ENCODE measurements around the gene HTRA2.

HTRA2 gene

GRCh38 chr2:74516650-74517049 is 13.1 kb upstream of the HTRA2 start:
- no peak for DNase-seq

- no peak for DNase-seq
These were observed 7.2 kb upstream of the HTRA2 start for GRCh38 chr2:74522516-74522915.

GRCh38 chr2:74524005-74524404 is 5.7 kb upstream of the HTRA2 start:
- DNase-seq, result no peak

GRCh38 chr2:74524955-74525716 is 4.6 kb upstream of the HTRA2 start:
- DNase-seq, result no peak

GRCh38 chr2:74525717-74526648 is 3.8 kb upstream of the HTRA2 start, which contains the start of gene DQX1:
Gene DQX1, minus strand, starts transcription at chr2:74526231. Its CDS starts 502 bp downstream, at chr2:74525729.
- DNase-seq, result no peak

GRCh38 chr2:74526649-74527230 is 3.0 kb upstream of the HTRA2 start:
- DNase-seq, result no peak

- DNase-seq, result no peak
These were observed 2.0 kb upstream of the HTRA2 start for GRCh38 chr2:74527741-74528140.

GRCh38 chr2:74528600-74529356 is 955 bp upstream of the HTRA2 start:
- DNase-seq, result no peak

GRCh38 chr2:74530239-74531187 is 780 bp downstream of the HTRA2 start:
- no peak for DNase-seq

- no peak for DNase-seq
These were observed 1.9 kb downstream of the HTRA2 start for GRCh38 chr2:74531666-74532065.

GRCh38 chr2:74532222-74532621 is 2.5 kb downstream of the HTRA2 start:
- DNase-seq, result no peak

- DNase-seq, result no peak
These were observed 3.7 kb downstream of the HTRA2 start for GRCh38 chr2:74533464-74533863.

- DNase-seq, result no peak
These were observed 4.7 kb downstream of the HTRA2 start for GRCh38 chr2:74534411-74534810.

GRCh38 chr2:74535440-74535965 is 5.8 kb downstream of the HTRA2 start:
- no peak for DNase-seq

- no peak for DNase-seq
These were observed 6.6 kb downstream of the HTRA2 start for GRCh38 chr2:74536166-74536950.

GRCh38 chr2:74537140-74537539 is 7.4 kb downstream of the HTRA2 start:
- DNase-seq, result no peak

GRCh38 chr2:74538881-74539339 is 9.2 kb downstream of the HTRA2 start:
- DNase-seq, result no peak

- no peak for DNase-seq
These were observed 10.6 kb downstream of the HTRA2 start for GRCh38 chr2:74540291-74540690.

GRCh38 chr2:74542978-74543377 is 13.2 kb downstream of the HTRA2 start:
- DNase-seq, result no peak

GRCh38 chr2:74544634-74545033 is 14.9 kb downstream of the HTRA2 start:
- DNase-seq, result no peak
